HepG2 (cell line): ENCODE measurements around the gene GPRC5B. TPM values are rescaled to one million over a fixed set of nuclear protein-coding genes. Genes with fewer than 3 reads are reported as not detected.

Experiments used
- ARID4A ChIP-seq: sonication (generic); formaldehyde crosslinking; IDR thresholded peaks from 2 replicates; pipeline ENCODE4 v1.5.0; 2020; ENCODE audit warnings: mild to moderate bottlenecking, missing genetic modification reagents, borderline replicate concordance
- ATF6 ChIP-seq: sonication (generic); formaldehyde crosslinking; conservative IDR thresholded peaks from 2 replicates; pipeline ENCODE4 v1.4.0; 2020; ENCODE audit warnings: missing genetic modification reagents
- CCDC6 ChIP-seq: sonication (generic); formaldehyde crosslinking; IDR thresholded peaks from 2 replicates; pipeline ENCODE4 v1.8.1; 2022; ENCODE audit warnings: mild to moderate bottlenecking, missing genetic modification reagents, moderate library complexity
- CEBPG ChIP-seq: IDR thresholded peaks from 2 replicates; pipeline ENCODE4 v1.6.1; 2016
- CREBL2 ChIP-seq: sonication (generic); formaldehyde crosslinking; IDR thresholded peaks from 2 replicates; pipeline ENCODE4 v1.8.1; 2023; ENCODE audit warnings: missing genetic modification reagents, mild to moderate bottlenecking, borderline replicate concordance
- EEA1 ChIP-seq: sonication (generic); formaldehyde crosslinking; IDR thresholded peaks from 2 replicates; pipeline ENCODE4 v1.5.1; 2020; ENCODE audit warnings: mild to moderate bottlenecking, missing genetic modification reagents, borderline replicate concordance
- GFI1 ChIP-seq: sonication (generic); formaldehyde crosslinking; IDR thresholded peaks from 2 replicates; pipeline ENCODE4 v1.5.0; 2020; ENCODE audit warnings: missing genetic modification reagents, mild to moderate bottlenecking, borderline replicate concordance
- HCFC1 ChIP-seq: fragments of 150-350 bp; IDR thresholded peaks from 2 replicates; pipeline ENCODE4 v1.6.1; 2014; ENCODE audit warnings: low read depth, low read length
- HDAC6 ChIP-seq: fragments of 200-600 bp; sonication (generic); IDR thresholded peaks from 2 replicates; pipeline ENCODE4 v1.7.0; 2017; ENCODE audit warnings: mild to moderate bottlenecking, antibody characterized with exemption, low read length, low read depth
- KDM3A ChIP-seq: IDR thresholded peaks from 2 replicates; pipeline ENCODE4 v1.6.1; 2018; ENCODE audit warnings: low read depth, missing compliant biosample characterization
- MXI1 ChIP-seq: IDR thresholded peaks from 3 replicates; pipeline ENCODE4 v1.6.1; 2012; ENCODE audit warnings: low read depth, low read length, inconsistent platforms, borderline replicate concordance
- POLR2AphosphoS5 ChIP-seq: IDR thresholded peaks from 2 replicates; pipeline ENCODE4 v1.6.1; 2012; ENCODE audit warnings: low read depth, low read length
- SIN3B ChIP-seq: fragments of 150-350 bp; IDR thresholded peaks from 2 replicates; pipeline ENCODE4 v1.6.1; 2014; ENCODE audit warnings: low read length
- ZBTB44 ChIP-seq: sonication (generic); formaldehyde crosslinking; IDR thresholded peaks from 2 replicates; pipeline ENCODE4 v1.4.0; 2020; ENCODE audit warnings: missing genetic modification reagents
- ZMYM4 ChIP-seq: sonication (generic); formaldehyde crosslinking; IDR thresholded peaks from 2 replicates; pipeline ENCODE4 v1.8.1; 2023; ENCODE audit warnings: mild to moderate bottlenecking, missing genetic modification reagents
- ZNF33A ChIP-seq: sonication (generic); formaldehyde crosslinking; IDR thresholded peaks from 2 replicates; pipeline ENCODE4 v1.5.1; 2020; ENCODE audit warnings: missing genetic modification reagents, mild to moderate bottlenecking, moderate library complexity, borderline replicate concordance
- ZNF740 ChIP-seq: sonication (generic); formaldehyde crosslinking; IDR thresholded peaks from 2 replicates; pipeline ENCODE4 v1.4.0; 2020; ENCODE audit warnings: missing genetic modification reagents
- ZNF749 ChIP-seq: sonication (generic); formaldehyde crosslinking; IDR thresholded peaks from 2 replicates; pipeline ENCODE4 v1.8.0; 2022; ENCODE audit warnings: mild to moderate bottlenecking, missing genetic modification reagents, moderate library complexity, borderline replicate concordance
- polyA plus RNA-seq, 8 experiments: library from polyadenylated mRNA; depleted of rRNA in 3 of 8; stranded (reverse) in 7 of 8; unstranded in 1 of 8; fragments of >200 nt; fragmentation: Illumina TruSeq in 4 of 8; extraction: Trizol in 4 of 8; gene quantifications; 2 replicates each; pipeline versions ENCODE4 v1.2.1 to v1.2.3, GENCODE V29; 2011 to 2016; ENCODE audit warnings: low read depth in 4 of 8, missing spikeins in 1 of 8, mixed read lengths in 1 of 8; ENCODE audit not compliant: insufficient read depth in 1 of 8
- total RNA-seq, 5 experiments: library from RNA; depleted of rRNA; stranded (reverse); fragments of >200 nt; fragmentation: Illumina TruSeq; extraction: Trizol; gene quantifications; 2 replicates each; pipeline ENCODE4 v1.2.3, GENCODE V29; 2016; ENCODE audit warnings: low read depth in 1 of 5

Gene GPRC5B
- total and polyA plus RNA-seq, 2 of the 13 experiments (the other 11 are each of a cell fraction or from before 2014, with no cell fraction given), result 0.46 to 0.53 TPM

- no peak; the same call in 1 of the 2 replicates for TF ChIP-seq ARID4A (CRISPR knock-in tag)
- TF ChIP-seq ATF6, result 0 out of 2 replicates have a peak, but pooled peaks have one; percentile 94
- TF ChIP-seq POLR2AphosphoS5, result no peak
- TF ChIP-seq HDAC6, result no peak
- TF ChIP-seq CEBPG (CRISPR knock-in tag), result 0 out of 2 replicates have a peak, but pooled peaks have one; percentile 22
- no peak for TF ChIP-seq KDM3A (CRISPR knock-in tag)
- TF ChIP-seq CCDC6 (CRISPR knock-in tag), result no peak
- TF ChIP-seq SIN3B, result peak; percentile 49; the same call in 1 of the 2 replicates
- peak; percentile 73 for TF ChIP-seq ZMYM4 (CRISPR knock-in tag)
- no peak for TF ChIP-seq HCFC1
- TF ChIP-seq CREBL2, result no peak
- no peak for TF ChIP-seq ZNF740 (CRISPR knock-in tag)
- 0 out of 3 replicates have a peak, but pooled peaks have one; percentile 42 for TF ChIP-seq MXI1
- 0 out of 2 replicates have a peak, but pooled peaks have one; percentile 60 for TF ChIP-seq ZNF749 (CRISPR knock-in tag)
- no peak for TF ChIP-seq EEA1 (CRISPR knock-in tag)
- no peak for TF ChIP-seq ZNF33A
- TF ChIP-seq GFI1 (CRISPR knock-in tag), result peak; percentile 43; the same call in 1 of the 2 replicates
- TF ChIP-seq ZBTB44 (CRISPR knock-in tag), result peak; percentile 70; the same call in 1 of the 2 replicates
Observed at GRCh38 chr16:19886073-19886941, 1.7 kb upstream of the GPRC5B start (continued).
